ENCODE results near the gene NEK9.
"Not testable (repeated sequence)": the region's sequence is repeated elsewhere in the genome, so short reads cannot be mapped to it uniquely, and the experiment has no call there.

The NEK9 gene

DNA sequence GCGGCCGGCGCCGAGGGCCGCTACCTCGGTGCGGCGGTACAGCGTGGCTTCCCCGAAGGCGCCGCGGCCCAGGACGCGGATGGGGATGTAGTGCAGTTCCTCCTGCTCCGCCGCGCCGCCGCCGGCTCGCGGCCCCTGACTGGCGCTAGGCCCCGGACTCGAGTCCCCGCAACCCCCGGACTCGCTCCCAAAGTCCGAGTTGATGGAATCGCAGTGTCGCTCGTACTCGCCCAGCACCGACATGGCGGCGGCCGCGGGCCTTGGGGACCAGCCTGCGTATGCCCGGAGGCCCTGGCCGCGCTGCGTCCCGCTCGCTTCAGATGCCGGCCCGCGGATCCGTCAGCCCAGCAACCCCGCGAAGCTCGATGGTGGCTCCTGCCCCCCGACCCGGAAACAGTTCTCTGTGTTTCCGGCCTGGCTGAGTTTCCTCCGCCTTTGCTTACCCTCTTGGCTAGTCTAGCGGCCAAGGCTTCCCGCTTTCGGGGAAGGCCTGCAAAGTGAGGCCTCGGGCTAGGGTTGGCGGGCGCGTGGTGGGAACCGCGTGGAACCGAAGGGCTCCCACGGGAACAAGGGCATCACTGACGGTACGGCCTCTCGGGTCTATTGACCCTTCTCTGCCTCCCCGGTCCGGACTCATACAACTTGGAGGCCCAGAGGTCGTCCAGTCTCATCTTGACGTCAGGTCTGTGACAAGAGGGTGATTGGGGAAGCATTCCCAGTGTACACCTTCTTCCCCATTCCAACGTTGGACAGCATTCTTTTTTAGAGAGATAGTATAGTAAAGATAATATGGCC lies at the start of gene NEK9:
TSS of gene NEK9 (minus strand) at position 370 of the 795 bp plus-strand sequence. CDS start at position 243, 127 bp downstream.
- peak; percentile 90 for DNase-seq

DNA sequence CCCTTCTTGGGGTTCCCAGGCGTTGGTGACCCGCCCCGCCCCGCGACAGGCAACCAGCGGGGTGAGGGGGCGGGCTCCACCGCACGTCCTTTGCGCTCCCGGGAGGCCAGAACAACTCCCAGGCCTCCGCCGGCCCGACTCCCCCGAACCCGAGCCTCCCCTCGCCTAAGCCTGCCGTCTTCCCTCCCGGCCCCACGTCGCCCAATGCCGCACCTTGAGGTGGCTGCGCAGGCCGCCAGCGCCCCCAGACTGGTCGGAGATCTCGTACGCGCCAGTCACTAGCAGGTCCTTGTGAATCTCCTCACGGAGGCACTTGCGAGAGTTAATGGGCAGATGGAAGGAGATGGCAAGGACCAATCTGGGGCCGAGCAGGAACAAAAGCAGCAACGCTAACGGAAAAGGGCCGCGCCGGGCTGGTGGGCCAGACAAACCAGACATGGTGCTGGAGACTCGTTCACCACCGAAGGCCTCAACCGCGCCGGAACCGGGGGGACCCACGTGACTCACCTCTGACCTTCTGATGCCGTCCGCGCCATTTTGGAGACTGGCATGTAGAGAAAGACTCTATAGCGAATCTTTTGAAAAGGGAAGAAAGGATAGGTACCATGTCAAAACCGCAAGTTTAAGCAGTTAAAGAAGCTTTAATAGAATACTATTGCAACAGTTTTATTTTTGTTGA lies 49.4 kb upstream of the NEK9 start, which contains the start of gene TMED10:
TSS of gene TMED10 (minus strand) at position 471 of the 679 bp plus-strand sequence. CDS start at position 438, 33 bp downstream.
- DNase-seq: peak; percentile 92

DNA sequence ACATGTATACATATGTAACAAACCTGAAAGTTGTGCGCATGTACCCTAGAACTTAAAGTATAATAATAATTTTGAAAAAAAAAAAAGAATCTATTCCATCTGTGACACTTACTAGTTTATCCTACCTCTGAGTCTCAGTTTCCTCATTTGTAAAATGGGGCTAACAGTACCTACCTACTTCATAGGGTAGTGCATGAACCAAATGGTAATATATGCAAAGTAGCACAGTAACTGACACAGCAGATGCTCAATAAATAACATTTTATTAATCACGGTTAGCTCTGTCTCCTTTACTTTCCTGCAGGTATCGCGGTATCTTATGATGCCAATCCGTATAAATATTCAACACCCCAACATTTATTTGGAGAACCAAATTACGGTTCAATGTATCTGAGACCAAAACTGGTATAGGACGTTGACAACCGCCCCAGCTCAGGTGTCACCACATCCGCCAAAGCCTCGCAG lies 48.9 kb upstream of the NEK9 start:
- DNase-seq: no peak

DNA sequence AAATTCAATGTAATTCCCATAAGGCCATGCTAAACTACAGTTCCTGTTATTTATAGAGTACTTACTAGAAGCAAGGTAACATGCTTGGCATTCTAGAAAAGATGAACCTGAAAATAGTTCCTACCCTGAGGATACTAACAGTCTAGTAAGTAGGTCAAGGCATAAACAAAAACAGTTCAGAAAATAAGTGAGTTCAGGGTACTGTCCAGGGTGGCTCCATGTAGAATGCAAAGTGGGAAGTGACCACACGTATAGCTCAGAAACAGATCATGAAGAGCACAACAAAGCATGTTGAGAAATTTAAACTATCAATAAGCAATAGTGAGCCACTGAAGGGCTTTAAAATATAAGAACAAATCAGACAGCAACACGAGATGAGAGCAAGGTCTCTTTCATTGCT lies 47.2 kb upstream of the NEK9 start:
- no peak for DNase-seq

DNA sequence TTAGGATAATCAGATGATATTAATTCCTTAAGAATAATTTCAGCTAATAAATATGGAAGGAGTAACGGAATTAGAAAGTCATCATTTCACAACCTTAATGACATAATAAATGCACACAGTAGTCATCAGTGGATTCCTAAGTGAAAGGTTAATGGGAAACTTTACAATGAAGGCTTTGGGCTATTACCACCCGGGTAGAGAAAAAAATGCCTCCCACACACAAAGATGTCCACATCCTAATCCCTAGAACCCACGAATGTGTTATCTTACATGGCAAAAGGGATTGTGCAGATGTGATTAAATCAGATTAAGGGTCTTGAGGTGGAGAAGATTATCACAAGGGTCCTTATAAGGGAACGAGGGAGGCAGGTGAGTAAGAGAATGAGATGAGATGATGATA lies 43.9 kb upstream of the NEK9 start:
- no peak for DNase-seq

DNA sequence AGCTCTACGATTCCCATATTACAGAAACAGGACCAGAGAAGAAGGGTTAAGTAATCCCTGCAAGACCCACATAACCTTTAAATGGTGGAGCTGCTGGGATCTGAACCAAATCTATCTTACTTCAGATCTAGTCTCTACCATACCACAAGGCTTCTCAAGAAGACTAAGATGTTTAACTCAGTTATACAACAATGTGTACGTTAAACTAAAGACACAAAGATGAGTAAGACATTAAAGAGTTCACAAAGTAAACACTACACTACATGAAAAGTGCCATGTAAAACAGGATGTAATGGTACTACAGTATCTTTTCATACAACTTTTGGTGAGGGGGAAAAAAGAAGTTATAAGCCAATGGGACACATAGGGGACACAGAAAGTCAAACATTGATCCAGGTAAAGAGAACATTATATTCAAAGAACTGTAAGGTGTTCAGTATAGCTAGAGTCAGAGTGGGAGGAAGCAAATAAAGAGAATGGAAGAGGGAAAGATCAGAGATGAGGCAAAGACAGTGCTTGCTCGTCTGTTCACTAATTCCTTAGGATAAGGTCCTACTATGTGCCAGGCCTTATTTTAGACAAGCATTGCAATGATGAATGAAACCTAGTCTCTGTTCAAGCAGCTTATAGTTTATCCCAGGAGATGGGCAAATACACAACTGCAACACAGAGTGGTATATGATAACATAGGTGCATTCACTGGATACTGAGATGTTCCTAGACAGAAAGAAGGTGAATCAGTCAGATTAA lies 41.9 kb upstream of the NEK9 start:
- no peak for DNase-seq

DNA sequence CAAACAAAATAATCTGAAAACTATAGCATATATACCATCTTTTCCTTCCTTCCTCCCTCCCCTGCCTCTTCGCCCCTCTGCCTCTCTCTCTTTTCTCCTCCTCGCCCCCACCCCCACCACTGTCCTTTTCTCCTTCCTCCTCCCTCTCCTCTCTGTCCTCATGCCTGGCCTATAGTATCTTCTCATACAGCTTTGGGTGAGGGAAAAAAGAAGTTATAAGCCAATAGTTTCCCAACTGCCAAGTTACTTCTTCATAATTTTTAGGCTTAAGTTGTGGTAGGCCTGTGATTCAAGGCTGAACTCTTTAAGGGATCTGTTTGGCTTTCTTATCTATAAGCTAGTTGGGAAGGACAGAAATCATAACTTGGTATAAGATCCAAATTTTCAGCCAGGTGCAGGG lies 40.5 kb upstream of the NEK9 start:
- no peak for DNase-seq

DNA sequence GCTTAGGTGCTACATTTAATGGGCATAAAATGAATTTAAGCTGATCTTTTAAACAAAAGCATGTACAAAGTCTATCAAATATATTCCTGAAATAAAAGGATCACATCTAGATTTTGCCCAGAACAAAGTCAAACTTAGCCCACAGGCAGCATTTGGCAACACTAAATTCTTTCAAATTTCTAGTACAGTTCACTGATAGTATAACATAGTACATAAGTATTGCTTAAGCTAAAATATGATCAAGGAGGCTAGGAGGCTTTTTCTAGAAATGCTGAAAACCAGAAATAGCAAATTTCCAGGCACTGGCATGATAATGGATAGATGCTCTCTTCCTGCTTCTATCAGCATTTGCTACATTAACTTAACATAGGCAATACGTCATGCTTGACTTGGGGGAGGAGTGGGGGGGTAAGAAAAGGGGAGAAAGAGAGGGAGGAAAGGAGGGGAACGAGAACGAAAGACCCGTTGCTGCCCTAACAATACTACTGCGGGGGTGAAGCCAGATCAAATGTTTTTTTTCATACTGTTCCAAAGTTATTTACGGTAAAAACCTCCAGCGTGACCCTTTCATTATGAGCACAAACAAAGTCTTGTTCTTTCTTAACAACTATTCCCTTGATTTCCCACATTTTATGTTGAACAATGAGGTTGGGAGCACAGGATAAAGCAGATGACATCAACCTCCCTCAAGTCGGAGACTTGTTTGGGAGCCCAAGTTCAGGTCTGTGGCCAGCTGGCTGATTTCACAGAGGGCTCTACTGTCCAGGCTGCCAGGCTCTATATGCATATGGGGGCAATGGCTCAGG lies 38.9 kb upstream of the NEK9 start:
- no peak for DNase-seq

DNA sequence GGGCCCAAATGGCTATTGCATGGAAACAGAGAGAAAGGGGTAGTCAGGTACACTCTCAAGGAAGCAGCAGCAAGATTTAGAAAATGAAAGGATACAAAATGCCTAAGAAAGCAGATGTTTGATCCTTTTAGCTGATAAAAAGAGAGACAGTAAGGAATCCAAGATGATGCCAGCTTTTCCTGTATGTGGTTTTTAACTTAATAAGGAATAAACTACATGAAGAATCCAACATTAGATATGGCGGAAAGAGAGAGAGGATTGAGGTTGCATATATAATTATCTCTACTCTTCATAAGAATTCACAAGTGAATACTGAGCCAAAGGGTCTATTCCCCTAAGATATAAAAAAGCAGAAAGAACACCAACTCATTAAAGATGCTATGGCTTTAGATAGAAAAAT lies 38.0 kb upstream of the NEK9 start:
- no peak for DNase-seq

DNA sequence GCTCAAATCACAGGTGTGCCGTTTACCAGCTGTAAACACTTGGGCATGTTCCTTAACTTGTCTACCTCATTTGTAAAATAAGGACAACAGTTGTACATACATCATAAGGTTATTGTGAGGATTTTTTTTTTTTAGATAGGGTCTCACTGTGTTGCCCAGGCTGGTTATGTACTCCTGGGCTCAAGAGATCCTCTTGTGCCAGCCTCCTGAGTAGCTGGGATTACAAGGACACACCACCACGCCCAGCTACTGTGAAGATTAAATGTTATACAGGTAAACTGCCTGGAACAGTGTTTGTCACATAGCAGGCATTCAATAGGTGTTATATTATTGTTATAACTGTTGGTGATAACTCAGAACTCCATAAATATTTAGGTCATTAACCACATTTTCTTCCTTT lies 36.8 kb upstream of the NEK9 start:
- no peak for DNase-seq

DNA sequence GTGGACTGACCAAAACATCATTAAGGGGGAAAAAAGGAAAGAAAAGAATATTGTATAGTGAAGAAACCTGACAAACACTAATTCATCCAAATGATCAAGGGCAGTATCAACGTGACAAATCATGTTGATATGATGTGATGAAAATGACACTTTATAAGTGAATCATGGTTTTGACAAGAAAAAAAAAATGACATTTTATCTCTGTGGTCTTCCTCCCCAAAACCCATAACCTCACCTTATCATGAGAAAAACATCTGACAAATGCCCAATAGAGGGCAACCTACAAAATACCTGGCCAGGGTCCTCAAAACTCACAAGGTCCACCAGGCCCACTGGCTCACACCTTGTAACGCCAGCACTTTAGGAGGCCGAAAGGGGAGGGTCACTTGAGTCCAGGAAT lies 35.8 kb upstream of the NEK9 start:
- no peak for DNase-seq

DNA sequence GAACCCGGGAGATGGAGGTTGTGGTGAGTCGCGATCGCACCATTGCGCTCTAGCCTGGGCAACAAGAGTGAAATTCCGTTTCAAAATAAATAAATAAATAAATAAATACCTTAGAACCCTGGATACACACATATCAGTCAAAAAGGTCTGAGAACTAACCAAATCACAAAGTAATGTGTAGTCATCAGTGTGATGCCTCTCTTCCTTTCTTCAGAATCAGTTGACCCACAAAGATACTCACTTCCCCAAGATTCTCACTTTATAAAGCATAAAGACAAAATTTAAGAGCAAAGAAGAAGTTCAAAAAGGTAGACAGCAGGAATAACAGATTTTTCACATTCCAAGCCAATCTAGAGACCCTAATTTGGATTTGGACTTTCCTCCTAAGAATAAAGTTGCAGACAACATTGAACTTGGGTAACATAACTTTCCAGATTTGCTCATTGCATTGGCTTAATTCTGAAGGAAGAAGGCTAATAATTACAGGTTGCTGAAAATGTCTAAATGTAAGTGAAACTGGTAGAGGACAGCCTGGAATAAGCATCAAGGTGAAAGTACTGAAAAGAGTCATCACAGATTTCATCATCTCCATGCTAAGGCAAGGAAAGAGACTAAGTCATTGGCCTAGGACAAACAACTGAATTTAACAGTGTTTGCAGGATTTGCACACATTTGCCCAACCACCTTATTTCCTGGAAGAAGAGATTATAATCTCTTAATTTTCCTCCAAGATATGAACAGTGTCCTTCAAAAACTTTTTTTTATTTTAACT lies 32.2 kb upstream of the NEK9 start:
- no peak for DNase-seq

DNA sequence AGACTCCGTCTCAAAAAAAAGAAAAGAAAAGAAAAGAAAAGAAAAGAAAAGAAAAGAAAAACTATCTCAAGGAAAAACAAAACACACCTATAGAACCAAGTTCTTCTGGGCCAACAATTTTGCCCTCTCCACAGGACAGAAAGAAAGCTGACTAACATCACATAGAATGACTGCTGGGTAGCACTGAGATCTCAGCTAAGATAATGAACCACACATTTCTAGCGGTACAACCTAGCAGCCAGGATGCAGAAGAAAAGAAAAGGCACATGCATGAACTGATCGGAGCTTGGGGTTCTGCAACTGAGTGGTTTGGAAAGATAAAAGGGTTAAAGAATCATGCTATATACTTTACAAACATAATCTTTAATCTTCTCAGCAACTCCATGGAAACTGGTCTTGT lies 30.1 kb upstream of the NEK9 start:
- DNase-seq: peak; percentile 50

DNA sequence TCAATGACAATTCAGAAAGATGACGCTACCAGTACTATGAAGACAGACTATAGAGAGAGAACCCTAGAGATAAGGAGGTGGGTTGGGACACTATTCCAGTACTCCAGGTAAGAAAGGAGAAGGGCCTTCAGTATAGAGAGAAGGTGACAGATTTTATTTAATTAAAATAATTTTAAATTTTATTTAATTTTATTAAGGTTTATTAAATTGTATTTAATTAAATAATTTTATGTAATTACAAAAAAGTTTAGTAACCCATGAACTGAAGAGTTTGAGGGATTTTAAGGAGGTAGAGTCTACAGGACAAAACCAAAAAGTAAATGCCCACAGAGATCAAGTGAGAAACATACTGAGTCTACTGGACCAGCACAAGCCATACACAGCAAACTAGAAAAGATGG lies 29.3 kb upstream of the NEK9 start:
- no peak for DNase-seq

DNA sequence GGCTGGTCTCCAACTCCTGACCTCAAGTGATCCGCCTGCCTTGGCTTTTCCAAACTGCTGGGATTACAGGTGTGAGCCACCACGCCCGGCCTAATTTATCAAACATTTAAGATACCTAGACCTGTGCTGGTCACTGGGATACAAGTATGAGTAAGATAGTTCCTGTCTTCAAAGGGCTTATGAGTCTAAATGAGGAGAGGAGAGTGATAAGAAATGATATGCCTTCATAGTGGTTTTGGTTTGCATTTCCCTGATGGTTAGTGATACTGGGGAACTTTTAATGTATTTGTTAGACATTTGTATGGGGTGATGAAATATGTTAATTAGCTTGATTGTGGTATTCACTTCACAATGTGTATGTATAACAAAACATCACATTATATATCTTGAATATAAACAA lies 28.3 kb upstream of the NEK9 start:
- DNase-seq: no peak

DNA sequence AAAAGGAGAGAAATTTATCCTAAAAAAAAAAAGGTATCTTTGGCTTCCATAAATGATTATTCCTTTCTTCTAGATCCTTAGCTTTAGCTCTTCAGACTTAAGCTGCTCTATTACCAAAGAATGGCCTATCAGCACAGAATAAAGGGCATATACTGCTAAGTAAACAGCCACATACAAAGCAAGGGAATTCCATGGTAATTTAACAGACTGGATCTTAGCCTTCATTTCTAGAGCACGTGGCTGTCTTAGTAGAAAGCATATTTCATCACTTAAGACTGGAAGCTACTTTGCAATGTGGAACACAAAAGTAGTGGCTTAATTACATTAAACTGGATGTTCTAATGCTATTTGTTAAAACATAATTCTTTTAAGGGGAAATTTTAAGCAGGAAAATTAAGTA lies 26.4 kb upstream of the NEK9 start:
- DNase-seq: no peak

DNA sequence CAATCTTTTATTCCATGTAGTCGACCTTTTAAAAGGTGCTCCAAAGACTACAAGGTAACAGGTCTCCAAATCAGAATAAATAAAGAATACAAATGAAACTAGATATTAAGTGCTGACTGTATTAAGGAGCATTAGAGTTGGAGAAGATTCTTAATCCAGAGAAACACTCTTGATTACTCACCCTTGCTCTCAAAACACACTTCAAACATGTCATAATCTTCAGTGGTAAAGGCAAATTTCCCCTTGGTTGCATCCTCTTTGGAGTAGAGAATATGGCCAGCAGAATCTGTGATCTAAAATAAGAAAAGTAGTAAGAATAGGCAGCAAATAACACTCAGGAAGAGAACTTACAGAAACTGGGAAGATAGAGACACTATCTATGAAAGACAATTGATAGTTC lies 25.0 kb upstream of the NEK9 start:
- no peak for DNase-seq

DNA sequence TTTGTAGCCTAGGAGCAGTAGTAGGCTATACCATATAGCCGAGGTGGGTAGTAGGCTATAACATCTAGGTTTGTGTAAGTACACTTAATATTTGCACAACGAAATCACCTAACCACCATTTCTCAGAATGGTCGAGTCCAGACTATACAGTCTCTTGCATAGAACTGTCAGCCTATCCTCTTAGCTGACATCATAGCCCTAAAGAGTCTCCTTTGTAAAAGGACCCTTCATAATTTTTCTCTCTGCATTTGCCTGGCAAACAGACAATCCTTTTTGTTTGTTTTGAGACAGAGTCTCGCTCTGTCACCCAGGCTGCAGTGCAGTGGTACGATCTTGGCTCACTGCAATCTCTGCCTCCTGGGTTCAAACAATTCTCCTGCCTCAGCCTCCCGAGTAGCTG lies 23.8 kb upstream of the NEK9 start:
- DNase-seq: not testable (repeated sequence)

DNA sequence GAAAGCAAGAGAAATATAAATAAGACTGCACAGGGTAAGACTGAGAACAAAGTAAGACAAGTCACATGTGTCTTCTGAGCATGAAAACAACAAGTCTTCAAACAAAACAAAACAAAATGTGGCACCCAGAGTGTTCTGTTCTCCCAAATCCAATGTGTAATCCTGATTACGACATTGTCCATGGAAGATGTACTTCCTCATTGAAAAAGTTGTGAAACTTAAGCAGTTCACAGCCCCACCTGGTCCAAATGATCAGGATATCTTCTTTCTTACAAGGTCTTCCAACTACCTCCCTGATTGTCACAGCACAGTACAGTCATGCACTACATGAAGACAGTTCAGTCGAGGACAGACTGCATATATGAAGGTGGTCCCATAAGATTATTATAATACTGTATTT lies 23.3 kb upstream of the NEK9 start:
- DNase-seq: no peak

DNA sequence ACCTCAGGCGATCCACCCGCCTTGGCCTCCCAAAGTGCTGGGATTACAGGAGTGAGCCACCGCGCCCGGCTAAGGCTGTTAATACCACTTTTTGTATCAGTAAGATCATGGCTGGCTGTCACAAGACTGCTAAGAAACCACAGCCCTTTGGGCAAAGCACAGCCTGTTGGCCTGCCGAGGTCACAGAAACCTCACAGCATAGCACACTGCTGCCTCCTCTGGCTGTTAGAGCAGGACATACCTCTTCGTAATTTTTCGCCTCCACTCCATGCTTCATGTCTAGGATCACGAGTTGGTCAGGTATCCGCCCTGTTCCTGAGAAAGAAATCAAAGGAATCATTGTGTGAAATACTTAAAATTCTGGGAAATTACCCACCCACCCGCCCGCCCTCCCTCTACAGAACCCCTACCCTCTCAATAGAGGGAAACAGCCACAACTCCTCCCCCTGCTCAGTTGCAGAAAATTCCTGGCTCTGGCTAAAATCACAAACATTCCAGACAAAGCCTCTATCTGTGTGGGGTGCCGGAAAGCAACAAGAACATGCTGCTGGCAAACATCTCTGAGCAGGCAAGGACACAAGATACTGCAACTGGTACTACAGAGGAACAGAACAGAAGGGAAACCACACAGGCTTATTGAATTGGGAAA lies 20.7 kb upstream of the NEK9 start:
- peak; percentile 34 for DNase-seq

DNA sequence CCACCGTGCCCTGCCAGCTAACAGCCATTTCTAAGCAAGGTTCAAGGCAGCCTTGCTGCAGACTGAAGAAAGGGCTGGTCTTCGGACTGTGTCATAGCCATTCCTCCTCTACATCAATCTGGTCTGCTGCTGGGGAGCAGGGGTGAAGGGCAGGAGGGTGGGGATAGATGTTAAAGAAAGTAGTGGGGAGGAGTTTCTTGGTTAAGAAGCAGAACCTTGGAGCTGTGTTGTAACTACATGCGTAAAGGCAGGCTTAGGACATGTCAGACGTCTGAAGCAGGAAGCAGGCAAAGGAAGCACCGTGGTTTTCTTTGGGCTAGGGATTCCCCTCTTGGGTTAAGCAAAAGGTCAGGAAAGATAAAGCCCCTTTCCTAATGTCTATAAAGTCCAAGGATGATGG lies 18.1 kb upstream of the NEK9 start:
- peak; percentile 37 for DNase-seq

Measured in CD4-positive, alpha-beta T cell treated with Interleukin-12 subunit alpha and Interleukin-12 subunit beta, for 1 hour (primary cell).